HG02970 (cell line): ENCODE data around the gene PRKN.

ENCODE experiments used
- ATAC-seq: cut with Tn5 transposase; IDR thresholded peaks from one replicate; pipeline ENCODE4 v1.9.1; 2021; ENCODE audit warnings: mild to moderate bottlenecking, moderate library complexity, moderate number of reproducible peaks; ENCODE audit not compliant: unreplicated experiment, low FRiP score

PRKN gene

DNA sequence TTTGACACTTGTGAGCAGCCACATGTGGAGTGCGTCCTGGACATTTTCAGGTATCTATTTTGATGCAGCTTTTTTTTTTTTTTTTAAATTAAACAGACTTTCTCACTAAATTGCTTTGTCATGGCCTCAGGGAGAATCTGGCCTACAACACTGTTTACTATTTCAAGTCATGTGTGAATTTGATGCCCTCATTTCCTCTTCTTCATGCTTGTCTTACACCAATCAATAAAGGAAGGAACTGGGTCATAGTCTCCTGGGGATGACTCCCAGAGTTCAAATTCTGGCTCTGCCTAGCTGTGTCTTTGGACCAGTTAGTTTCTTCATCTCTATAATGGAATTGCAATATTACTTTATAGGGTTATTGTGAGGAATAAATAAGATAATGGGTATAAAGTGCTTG lies 554.1 kb downstream of the PRKN start:
- no peak for ATAC-seq

DNA sequence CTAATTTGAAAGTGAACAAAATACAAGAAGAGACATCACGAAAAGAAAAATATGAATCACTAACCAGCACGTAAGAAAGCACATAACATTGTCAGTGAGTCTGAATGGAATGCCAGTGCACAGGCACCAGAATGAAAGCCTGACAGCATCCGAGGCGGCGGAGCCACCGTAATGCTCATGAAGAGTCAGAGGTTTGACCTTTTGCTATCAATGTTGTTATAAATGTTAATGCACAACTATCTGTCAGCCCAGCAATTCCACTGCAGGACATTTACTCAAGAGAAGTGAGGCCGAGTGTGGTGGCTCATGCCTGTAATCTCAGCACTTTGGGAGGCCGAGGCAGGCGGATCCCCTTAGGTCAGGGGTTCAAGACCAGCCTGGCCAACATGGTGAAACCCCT lies 562.1 kb downstream of the PRKN start:
- ATAC-seq, result no peak

DNA sequence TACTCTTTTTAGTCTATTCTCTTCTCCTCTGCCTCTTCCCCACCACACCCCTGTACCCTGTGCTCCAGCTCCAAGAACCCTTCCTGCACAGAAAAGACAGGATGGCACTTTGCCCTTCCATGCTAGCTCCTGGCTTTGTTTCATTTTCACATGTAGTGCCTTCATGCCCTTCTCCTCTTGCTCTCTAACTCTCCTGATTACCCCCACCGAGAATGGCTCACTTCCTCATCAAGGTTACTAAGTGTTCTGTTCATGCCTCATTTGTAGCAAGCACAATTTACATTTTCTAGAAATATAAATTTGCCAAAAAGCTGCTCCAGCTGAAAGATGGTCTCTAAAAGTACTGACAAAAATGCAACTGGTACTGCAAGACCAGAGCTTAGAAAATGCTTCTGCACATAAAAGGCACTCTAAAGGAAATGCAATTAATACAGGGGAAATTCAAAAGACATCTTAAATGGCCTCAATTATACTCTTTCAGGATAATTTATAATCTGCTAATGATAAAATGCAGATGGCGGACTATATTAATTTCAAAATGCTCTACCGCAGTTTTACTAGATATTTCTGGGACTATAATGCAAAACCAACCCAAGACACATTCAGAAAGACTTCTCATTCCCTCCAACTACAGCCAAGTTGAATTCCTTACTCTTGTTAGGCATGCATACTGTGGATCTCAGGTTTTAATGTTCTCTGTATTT lies 570.2 kb downstream of the PRKN start:
- no peak for ATAC-seq

DNA sequence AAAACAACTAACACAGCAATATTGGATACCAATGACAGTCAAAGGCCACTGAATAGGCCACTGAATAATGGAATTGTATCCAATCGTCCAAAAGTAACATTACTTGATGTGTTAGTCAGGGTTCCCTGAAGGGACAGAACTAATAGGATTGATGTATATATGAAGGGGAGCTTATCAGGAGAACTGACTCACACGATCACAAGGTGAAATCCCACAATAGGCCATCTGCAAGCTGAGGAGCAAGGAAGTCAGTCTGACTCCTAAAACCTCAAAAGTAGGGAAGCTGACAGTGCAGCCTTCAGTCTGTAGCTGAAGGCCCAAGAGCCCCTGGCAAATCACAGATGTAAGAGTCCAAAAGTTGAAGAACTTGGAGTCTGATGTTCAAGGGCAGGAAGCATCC lies 571.4 kb downstream of the PRKN start:
- no peak for ATAC-seq

DNA sequence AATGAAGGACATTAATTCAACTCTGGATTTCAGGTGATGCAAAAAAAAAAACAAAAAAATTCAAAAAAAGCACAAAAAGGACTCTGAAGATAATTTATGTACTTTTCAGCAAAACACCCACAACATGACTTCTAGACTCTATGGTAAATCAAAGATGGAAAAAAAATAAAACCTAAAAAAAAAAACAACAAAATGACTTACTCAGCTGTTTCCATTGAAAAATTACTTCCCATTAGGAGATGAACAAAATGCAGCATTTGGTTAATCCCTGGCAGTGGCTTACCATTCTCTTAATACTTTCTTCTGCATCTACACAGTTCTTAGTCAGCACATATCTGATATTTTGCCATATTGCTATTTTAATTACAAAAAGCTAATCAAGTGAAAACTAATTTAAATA lies 572.6 kb downstream of the PRKN start:
- ATAC-seq, result no peak

DNA sequence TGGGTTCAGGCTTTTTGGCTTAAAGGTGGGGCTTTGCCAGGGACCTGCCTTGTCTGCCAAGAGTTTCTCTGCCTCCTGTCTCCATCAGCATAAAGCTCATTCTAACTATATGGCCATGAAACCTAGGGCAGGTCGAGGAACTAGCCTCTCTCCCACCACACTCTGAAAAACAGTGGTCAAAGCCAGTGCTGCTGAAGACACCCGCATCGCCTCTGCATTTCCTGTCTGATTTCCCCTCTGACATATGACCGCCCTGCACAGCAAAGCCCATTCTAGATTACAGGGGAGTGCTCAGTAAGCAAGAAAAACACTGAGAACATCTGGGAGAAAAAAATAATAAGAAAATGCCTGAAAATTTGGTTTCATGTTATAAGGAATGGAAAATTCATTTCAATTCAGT lies 573.6 kb downstream of the PRKN start:
- ATAC-seq, result no peak

DNA sequence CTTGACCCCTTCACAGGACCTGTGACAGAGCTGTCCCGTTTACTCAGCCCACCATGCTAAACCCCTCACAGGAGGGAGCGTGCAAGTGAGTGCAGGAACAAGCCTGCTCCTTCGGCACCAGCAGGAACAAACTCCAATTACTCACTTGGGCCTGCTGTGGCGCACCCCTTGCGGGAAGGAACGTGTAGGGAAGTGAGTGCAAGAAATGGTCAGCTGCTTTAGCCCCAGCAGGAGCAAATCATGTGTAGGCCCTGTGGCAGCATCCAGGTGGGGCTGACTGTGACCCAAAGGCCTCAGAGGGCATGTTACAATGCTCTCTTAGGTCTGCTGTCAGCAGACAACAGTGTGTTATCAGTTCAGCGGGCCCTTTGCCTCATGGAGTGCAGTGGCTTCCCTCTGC lies 574.4 kb downstream of the PRKN start:
- ATAC-seq, result no peak

DNA sequence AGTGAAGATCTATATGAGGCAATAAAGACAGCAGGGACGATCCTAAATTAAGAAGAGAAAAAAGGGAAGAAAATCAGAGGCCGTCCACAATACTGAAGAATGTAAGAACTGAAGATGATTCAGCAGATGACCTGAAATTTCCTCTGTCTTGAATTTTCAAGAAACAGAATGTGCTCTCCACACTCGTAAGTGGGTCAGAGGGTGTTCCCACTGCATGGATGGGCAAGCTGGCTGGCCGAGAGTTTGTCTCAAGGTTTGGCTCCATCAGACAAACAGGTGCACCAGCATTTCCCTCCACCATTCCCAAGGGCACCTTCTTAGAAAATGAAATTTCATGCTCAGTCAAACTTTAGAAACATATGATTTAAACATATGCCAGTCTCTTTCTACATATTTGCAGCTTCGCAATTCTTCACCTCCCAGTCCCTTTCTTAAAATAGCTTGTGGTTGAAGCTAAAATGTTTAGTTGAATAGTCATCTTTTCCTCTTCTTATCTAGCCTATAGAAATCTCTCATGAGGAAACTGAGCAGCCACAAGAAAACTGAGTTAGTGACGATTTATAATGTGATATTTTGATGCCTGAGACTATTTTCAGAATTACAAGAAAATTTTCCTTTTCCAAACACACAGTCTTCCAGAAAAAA lies 576.4 kb downstream of the PRKN start:
- no peak for ATAC-seq

DNA sequence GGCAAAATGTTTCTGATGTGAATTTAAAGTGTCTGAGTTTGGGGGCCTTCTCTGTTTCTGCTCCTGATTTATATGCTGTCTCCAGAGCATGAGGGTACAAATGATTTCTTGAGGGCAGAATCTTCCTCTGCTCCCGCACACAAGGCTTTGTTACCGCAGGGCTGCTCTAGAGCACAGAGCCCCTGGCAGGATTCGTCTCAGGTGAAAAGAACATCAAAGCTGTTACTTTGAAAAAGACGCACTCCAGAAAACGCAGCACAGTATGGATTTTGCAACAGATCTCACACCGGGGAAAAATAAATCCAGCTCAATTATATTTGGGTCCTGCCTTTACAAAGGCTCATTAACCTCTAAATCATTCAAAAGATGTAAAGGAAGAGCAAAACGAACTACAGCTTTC lies 577.3 kb downstream of the PRKN start:
- ATAC-seq, result no peak

DNA sequence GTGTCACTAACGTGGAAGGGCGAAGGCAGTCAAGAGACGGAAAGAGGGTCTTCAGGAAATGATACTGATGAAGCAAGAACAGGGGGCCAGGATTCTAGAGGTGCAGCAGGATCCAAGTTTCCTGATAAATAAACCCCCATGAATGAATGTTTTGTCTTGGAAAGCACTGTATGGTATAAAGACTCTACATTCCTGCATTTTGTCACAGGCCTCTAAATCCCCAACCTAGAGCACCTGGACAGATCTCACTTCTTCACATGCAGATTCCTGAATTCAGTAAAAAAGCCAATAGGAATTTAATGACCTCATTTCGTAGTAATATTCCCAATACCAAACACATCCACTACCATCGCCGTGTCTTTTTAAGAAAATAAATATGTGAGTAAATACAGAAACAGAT lies 577.8 kb downstream of the PRKN start:
- no peak for ATAC-seq

DNA sequence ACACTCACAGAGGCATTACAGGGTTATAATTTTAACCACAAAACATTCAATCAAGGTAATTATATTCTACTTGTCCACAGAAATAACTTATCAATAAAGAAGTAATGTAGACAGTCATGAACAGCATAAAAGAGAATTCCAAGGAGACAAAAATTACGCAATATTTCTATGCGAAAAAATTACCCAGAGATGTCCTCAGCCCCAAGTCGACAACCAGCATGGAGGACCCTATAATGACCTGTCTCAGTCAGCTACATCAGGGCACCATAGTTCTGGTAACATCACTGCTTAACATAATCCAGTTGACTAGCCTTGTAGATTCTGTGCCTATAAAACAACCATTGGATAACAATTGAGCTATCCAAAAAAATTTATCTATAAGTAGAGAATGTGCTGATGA lies 579.8 kb downstream of the PRKN start:
- ATAC-seq, result no peak

DNA sequence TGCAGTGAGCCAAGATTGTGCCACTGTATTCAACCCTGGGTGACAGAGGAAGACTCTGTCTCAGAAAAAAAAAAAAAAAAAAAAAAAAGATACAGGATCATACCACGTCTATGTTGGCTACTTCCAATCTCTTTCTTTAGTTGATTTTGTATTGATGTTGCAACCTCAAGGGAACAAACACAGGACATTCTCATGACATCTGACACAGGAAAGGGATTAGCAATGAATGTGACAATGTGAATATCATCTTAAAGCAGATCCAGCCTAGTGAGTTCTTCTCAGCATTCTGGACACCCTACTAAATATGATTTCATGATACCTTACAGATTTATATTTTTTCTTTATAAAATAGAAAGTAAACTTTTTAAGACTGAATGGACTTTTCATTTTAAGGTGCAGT lies 580.3 kb downstream of the PRKN start:
- ATAC-seq, result no peak

DNA sequence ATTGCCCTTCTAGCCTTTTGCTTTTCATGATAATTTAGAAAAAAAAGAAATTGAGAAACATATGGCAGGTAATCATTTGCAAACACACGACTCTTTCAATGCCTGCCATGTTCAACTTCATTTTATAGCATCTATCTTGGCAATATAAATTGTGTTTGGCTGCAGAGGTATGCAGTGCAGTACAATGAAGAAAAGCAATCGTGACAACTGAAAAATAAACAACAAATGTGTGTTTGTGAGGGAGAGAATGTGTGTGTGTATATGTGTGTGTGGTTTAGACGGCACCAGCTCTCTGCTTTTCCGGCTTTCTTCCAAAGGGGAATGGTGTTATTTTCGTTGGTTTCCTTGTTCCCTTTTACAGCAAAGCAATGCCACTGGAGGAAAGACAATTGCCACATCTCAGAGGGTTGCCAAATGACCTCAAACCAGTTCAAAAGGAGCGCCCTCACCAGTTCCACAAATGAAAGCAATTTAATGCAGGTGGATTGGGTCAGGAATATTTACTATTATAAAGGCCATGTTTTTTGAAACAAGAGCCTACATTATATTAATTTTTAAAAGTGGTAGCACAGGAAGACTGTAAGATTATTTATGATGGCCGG lies 587.2 kb downstream of the PRKN start:
- no peak for ATAC-seq

DNA sequence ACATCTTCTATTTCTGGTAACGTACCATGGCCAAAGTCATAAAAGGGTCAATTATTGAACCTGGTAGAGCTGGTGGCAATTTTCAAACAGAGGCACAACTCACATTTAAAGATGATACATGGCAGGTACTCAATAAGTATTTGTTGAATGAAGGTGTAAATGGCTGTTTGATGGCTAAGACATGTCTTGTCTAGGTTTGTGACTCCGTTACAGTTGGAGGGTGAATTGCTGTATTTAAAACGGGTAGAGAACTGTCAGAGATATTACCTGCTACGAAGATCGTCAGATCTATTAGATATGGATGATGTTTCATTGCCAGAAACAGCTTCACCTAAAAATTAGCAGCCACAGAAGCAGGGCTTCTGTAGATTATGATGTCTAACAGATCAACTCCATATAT lies 601.9 kb downstream of the PRKN start:
- ATAC-seq, result no peak

DNA sequence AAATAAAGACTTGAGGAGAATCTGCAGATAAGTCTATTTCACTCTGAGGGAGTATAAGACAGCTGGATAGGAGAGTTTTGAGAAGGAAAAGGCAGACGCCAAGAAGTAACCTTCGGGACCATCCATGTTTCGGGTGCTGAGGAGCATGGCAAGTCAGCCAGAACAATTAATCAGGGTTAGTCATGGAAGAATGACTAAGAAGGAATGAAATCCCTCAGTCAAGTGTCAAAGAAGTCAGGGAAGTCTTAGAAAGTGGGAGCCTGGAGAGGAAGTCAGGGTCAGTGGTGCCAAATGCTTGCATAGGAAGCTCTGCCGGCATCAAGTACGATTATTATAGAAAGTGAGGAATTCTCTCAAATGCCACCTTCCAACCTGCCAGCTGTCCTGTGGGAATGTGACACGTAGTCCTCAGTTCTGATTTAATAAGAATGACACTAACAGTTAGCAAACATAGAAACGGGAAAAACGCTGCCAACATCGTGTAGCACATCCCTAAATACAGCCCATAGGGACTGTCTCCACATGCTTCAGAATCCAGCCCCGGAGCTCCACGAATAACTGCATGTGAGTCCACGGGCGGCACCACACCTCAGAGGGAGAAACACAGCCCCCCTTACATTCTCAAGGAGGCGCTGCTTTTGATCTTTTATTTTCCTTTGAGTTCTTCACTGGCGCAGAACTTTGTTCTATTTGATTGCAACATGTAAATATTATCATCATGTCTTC lies 602.7 kb downstream of the PRKN start:
- ATAC-seq, result no peak

DNA sequence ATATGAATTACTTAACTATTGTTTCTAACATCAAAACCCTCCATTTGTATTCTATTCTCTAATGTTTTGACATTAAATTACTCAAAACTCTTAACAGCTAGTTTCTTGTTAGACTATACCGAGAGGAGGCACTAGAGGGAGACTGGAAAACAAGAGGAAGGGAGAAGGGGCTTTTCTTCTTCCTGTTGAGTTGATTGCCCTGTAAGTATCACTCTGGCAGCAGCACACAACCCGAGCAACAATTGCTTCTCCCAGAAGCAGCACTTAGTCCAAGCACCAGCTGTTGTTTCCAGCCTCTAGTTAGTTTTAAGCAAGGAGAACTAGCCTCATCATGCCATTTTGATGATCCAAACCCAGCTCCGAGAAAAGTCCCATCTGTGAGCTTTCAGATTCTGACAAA lies 603.8 kb downstream of the PRKN start:
- ATAC-seq, result no peak

DNA sequence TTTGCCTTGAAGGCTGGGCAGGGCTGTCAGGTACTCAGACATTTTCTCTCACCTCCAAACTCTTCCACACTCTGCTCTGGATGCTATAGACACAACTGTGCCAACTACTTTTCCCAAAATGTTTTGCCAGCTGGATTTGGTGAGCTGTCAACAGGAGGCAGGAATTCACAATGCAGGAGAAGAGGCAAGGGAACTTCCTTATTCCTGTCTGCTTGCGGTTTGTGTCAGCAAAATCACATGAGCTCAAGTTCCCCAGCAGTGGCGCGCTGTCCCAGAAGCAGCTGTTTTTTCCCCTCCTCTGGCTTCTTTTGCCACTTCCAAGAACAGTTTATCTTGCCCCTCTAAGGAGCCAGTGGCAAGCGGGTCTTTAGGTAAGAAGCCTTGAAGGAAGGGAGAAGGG lies 608.2 kb downstream of the PRKN start:
- no peak for ATAC-seq

DNA sequence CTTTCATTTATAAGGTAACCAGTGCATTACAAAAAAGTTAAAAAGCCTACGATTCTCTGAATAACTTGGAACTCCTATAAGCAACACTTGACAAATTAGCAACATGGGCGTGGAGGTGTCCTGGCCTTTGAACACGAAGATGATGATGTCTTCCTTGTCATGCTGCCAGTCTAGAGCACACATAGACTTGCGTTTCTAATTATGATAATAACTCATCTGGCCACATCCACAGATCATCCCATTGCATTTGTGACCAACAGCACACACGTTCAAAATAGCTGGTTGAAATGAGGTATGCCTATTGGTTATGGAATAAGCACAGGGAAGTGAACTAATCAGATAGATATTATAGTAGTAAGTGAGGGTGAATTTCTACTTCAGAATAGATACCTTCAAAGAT lies 608.9 kb downstream of the PRKN start:
- no peak for ATAC-seq

DNA sequence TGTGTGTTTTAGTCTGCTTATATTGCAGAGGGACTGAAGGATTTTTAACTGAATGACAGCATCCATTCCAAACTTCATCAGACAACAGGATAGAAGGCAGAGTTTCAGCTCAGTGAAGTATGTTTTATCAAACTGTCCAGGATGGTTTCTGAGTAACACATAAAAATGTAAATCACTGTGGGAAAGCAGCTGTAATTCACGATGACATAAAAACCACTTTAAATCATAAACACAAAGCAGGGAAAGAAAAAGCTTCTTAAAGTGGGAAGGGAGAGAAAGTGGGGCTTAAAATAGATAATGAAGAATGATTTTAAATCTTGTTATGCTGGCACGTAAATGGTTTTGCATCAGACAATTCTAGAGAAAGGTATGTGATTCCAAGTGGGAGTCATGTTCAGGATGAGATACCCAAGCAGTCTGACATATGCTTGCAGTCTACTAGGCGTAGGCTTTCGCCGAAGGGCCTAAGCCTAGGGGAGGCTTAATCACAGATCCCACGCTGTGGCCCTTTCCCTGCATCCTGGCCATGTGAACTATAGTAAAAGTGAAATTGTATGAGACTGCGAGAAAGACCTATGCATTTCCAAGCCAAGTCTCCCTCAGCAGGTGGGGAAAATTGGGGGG lies 610.6 kb downstream of the PRKN start:
- ATAC-seq, result no peak

DNA sequence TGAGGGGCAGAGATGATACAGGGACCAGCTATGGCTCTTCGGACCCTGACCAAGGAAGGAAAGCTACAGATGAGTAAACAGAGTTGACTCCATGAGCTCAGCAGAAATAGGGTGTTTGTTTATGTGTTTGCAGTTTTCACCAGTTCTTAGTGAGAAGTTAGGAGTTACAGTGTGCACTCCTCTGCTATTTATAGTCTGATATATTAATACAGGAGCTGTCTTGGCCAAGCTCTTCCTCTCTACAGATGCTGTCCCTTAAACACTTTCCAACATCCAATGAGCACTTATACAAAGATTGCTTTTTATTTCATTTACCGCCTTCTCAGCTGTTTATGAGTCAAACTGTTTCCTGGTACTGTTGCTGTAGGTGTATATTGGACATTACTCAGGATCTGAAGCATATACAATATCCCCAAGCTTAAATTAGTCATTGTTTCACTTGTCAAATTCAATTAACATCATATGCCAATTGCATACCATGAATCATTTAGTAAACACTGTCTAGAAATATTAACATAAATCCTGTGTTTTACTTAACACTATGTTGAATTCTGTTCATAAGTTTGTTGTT lies 618.0 kb downstream of the PRKN start:
- ATAC-seq, result no peak

DNA sequence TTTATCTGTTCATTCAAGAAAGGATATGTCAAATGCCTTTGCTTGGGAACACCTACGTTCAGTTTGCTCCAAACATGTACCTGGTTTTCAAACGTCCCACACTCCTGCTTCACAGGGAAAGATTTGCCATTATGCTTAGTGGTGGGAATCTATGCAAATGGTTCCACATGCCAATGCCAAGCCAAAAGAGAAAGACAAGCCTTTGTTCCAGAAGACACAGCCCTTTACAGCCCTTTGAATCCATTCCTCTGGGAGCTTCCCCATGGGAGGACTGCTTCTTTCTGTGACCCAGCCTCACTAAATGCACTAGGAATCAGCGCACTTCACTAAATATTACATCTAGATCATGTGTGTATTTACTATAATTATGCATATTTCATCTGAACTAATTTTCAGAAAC lies 619.5 kb downstream of the PRKN start:
- ATAC-seq, result no peak
